SU-DHL-6 (cell line): ENCODE results near the gene CDKAL1.

Source experiments
- H2AFZ ChIP-seq: fragments of 200-600 bp; sonication (generic); 2 replicates; pipeline ENCODE4 v1.6.1; 2014; ENCODE audit warnings: low read depth, mild to moderate bottlenecking, moderate library complexity, mixed read lengths, antibody characterized with exemption, low read length; ENCODE audit not compliant: severe bottlenecking
- H3F3A ChIP-seq: fragments of 200-600 bp; shearing (Covaris generic); 2 replicates; pipeline ENCODE4 v1.6.0; 2016; ENCODE audit warnings: antibody characterized with exemption, mild to moderate bottlenecking; ENCODE audit not compliant: insufficient read depth
- H3K27ac ChIP-seq: fragments of 200-600 bp; sonication (generic); 2 replicates; pipeline ENCODE4 v1.5.1; 2016; ENCODE audit warnings: low read depth, mild to moderate bottlenecking, low read length, moderate library complexity, mixed read lengths
- H3K27me3 ChIP-seq: fragments of 200-600 bp; sonication (generic), shearing (Covaris generic); 2 replicates; pipeline ENCODE4 v1.6.0; 2014; ENCODE audit warnings: mild to moderate bottlenecking, low read length
- H3K36me3 ChIP-seq: fragments of 200-600 bp; sonication (generic); 2 replicates; pipeline ENCODE4 v1.6.1; 2014; ENCODE audit warnings: mild to moderate bottlenecking, low read length, mixed read lengths
- H3K4me2 ChIP-seq: fragments of 300-600, 200-600 bp; shearing (Covaris generic), sonication (generic); 2 replicates; pipeline ENCODE4 v1.6.0; 2014; ENCODE audit warnings: low read length, low read depth, mild to moderate bottlenecking; ENCODE audit not compliant: poor library complexity, severe bottlenecking
- H3K4me3 ChIP-seq: fragments of 200-600 bp; sonication (generic); 2 replicates; pipeline ENCODE4 v1.5.1; 2014; ENCODE audit warnings: antibody characterized with exemption, low read length, mild to moderate bottlenecking, mixed read lengths; ENCODE audit not compliant: insufficient read depth, poor library complexity, severe bottlenecking
- H3K79me2 ChIP-seq: fragments of 200-600 bp; sonication (generic); 2 replicates; pipeline ENCODE4 v1.6.1; 2014; ENCODE audit warnings: mild to moderate bottlenecking, low read length, moderate library complexity; ENCODE audit not compliant: insufficient read depth
- H3K9ac ChIP-seq: fragments of 200-600 bp; sonication (generic); 2 replicates; pipeline ENCODE4 v1.7.0; 2014; ENCODE audit warnings: mild to moderate bottlenecking, low read length
- H3K9me2 ChIP-seq: fragments of 200-600 bp; sonication (generic); replicated peaks from 2 replicates; pipeline ENCODE4 v1.6.1; 2014; ENCODE audit warnings: low read length; ENCODE audit not compliant: insufficient read depth
- H3K9me3 ChIP-seq: fragments of 200-600 bp; sonication (generic); 2 replicates; pipeline ENCODE4 v1.6.1; 2014; ENCODE audit warnings: low read length, mixed read lengths; ENCODE audit not compliant: insufficient read depth
- H4K20me1 ChIP-seq: fragments of 200-600 bp; sonication (generic); 2 replicates; pipeline ENCODE4 v1.6.1; 2014; ENCODE audit warnings: low read depth, mild to moderate bottlenecking, antibody characterized with exemption, low read length, moderate library complexity, mixed read lengths
- CTCF ChIP-seq: fragments of 200-600 bp; sonication (generic); IDR thresholded peaks from one replicate; pipeline ENCODE4 v1.5.1; 2017; ENCODE audit warnings: antibody characterized with exemption, mild to moderate bottlenecking, low read length, moderate library complexity; ENCODE audit not compliant: insufficient read depth, poor library complexity, severe bottlenecking
- EZH2phosphoT487 ChIP-seq: fragments of 200-600 bp; sonication (generic), shearing (Covaris generic); conservative IDR thresholded peaks from 2 replicates; pipeline ENCODE4 v1.6.1; 2018; ENCODE audit warnings: mild to moderate bottlenecking, antibody characterized with exemption, low read length, moderate library complexity, mixed read lengths

Gene CDKAL1

GRCh38 chr6:20572940-20573339 lies 38.7 kb downstream of the CDKAL1 start:
- no peaks in the 10 kb centered on the region; the same call in 1 of the 2 replicates for H4K20me1 ChIP-seq
- H3K79me2 ChIP-seq = peaks cover 17% of the 10 kb centered on the region; the same call in 1 of the 2 replicates
- H3K4me3 ChIP-seq = no peak overlapping the region
- H2AFZ ChIP-seq = no peak overlapping the region
- H3K36me3 ChIP-seq = peaks cover 17% of the 10 kb centered on the region
- no peaks in the 10 kb centered on the region for H3K27me3 ChIP-seq
- no peak overlapping the region for H3K4me2 ChIP-seq
- H3K27ac ChIP-seq = no peak overlapping the region
- no peak overlapping the region for H3K9ac ChIP-seq
- H3F3A ChIP-seq = no peaks in the 10 kb centered on the region; the same call in 1 of the 2 replicates
- no peaks in the 10 kb centered on the region for H3K9me3 ChIP-seq
- TF ChIP-seq EZH2phosphoT487 (no peak), CTCF (no peak)
- no peaks in the 10 kb centered on the region for H3K9me2 ChIP-seq

- Histone ChIP-seq H3K9me2 (no peaks in the 10 kb centered on the region), H3K4me2 (no peak overlapping the region), H3K27me3 (no peaks in the 10 kb centered on the region), H3K79me2 (peaks cover 17% of the 10 kb centered on the region; the same call in 1 of the 2 replicates), H3K36me3 (peaks cover 19% of the 10 kb centered on the region), H2AFZ (no peak overlapping the region), H3K9ac (no peak overlapping the region), H3K27ac (no peak overlapping the region), H3K4me3 (no peak overlapping the region), H4K20me1 (no peaks in the 10 kb centered on the region; the same call in 1 of the 2 replicates), H3K9me3 (no peaks in the 10 kb centered on the region), H3F3A (no peaks in the 10 kb centered on the region; the same call in 1 of the 2 replicates)
- TF ChIP-seq EZH2phosphoT487 = no peak
- no peak for TF ChIP-seq CTCF
These were observed 40.1 kb downstream of the CDKAL1 start for GRCh38 chr6:20574355-20574754.

GRCh38 chr6:20575125-20575524 lies 40.9 kb downstream of the CDKAL1 start:
- Histone ChIP-seq H3K9me3 (no peaks in the 10 kb centered on the region), H3K9ac (no peak overlapping the region), H3K4me3 (no peak overlapping the region), H3K27ac (no peak overlapping the region), H3K9me2 (no peaks in the 10 kb centered on the region), H3K79me2 (peaks cover 17% of the 10 kb centered on the region; the same call in 1 of the 2 replicates), H2AFZ (no peak overlapping the region), H3K4me2 (no peak overlapping the region), H3K36me3 (peaks cover 23% of the 10 kb centered on the region), H4K20me1 (no peaks in the 10 kb centered on the region; the same call in 1 of the 2 replicates), H3K27me3 (no peaks in the 10 kb centered on the region), H3F3A (no peaks in the 10 kb centered on the region; the same call in 1 of the 2 replicates)
- TF ChIP-seq EZH2phosphoT487 = no peak
- TF ChIP-seq CTCF = no peak
